AG10803 (cell line): Measurements from ENCODE around the gene PACS2.

Experiments used
- DNase-seq: peaks from one replicate; pipeline ENCODE4 v3.0.0; 2010; ENCODE audit warnings: low read depth
- H3K4me3 ChIP-seq: 2 replicates; pipeline ENCODE4 v1.5.1; 2011; ENCODE audit warnings: mild to moderate bottlenecking, low read length, control low read depth
- CTCF ChIP-seq: conservative IDR thresholded peaks from 2 replicates; pipeline ENCODE4 v1.5.1; 2011; ENCODE audit warnings: mild to moderate bottlenecking, low read length, control low read depth, inconsistent platforms

PACS2 gene

GRCh38 chr14:105387530-105387922, 73.0 kb downstream of the PACS2 start:
- TF ChIP-seq CTCF, result no peak
- DNase-seq, result no peak
- no peak overlapping the region for H3K4me3 ChIP-seq

GRCh38 chr14:105388110-105388951, 73.8 kb downstream of the PACS2 start:
- no peak for TF ChIP-seq CTCF
- no peak for DNase-seq

DNA sequence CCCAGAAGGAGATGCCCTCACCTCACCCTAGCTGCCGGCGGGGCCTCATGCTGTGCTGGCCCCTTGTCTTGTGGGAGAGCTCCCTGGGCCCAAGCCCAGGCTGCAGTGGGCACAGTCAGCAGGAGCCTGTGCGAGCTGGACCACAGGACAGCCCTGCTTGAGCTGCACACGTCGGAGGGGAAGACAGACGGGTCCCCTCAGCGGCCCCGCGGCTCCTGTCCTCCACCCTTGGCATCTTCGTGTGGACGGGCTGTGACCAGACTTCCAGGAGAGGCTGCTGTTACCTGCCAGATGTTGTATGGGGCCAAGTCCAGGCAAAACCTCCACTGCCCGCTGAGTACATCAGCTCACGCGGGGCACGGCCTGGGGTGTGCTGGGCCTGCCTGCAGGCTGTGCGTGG, 74.4 kb downstream of the PACS2 start:
- H3K4me3 ChIP-seq, result no peak overlapping the region
- DNase-seq, result no peak
- no peak for TF ChIP-seq CTCF

More at GRCh38 chr14:105388110-105388951, 73.8 kb downstream of the PACS2 start:
- H3K4me3 ChIP-seq, result no peak overlapping the region

- H3K4me3 ChIP-seq, result no peak overlapping the region
- no peak for DNase-seq
Observed at GRCh38 chr14:105389534-105389933, 75.0 kb downstream of the PACS2 start.

GRCh38 chr14:105389976-105390848, 75.7 kb downstream of the PACS2 start:
- H3K4me3 ChIP-seq, result no peak overlapping the region
- no peak for DNase-seq
- TF ChIP-seq CTCF, result no peak

More at GRCh38 chr14:105389534-105389933, 75.0 kb downstream of the PACS2 start:
- no peak for TF ChIP-seq CTCF

DNA sequence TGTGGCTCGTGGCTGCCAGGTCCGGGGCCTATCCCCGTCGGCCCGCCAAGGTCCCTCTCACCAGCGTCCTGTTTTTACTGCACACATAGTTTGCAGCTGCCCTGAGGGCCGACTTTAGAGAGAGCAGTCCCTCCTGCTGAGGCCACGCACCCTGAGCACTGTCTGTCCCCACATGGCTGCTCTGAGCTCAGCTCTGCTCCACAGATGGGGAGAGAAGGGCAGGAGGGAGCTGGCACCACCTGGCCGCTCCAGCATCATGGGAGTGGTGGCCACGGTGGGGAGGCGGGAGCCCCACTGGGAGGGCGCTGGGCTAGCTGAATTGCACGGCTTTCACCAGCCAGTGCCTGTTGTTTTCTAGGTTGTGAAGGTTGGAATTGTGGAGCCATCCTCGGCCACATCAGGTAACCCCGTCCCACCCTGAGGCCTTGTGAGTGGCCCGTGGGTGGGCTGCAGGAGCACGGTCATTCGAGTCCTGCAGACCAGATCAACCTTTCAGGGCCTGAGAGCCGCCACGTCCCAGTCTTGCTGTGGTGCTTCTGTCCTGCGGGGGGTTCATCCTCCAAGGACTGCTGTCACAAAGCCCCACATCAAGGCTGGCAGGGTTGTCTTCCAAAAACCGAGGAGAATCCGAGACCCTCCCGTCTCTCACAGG, 76.4 kb downstream of the PACS2 start:
- no peak overlapping the region for H3K4me3 ChIP-seq
- DNase-seq, result no peak
- no peak for TF ChIP-seq CTCF
